HEK293T (cell line): Measurements from ENCODE around the gene L1CAM.

Experiments used
- CTCF ChIA-PET: fragments of 350-600 bp; formaldehyde crosslinking; extraction: SDS; loops from one replicate; lab custom pipeline; 2021; ENCODE audit warnings: antibody characterized with exemption, inconsistent platforms; lab: Yijun Ruan, JAX
- POLR2A ChIA-PET: fragments of 350-600 bp; formaldehyde crosslinking; extraction: SDS; loops from one replicate; lab custom pipeline; 2020; ENCODE audit warnings: antibody characterized with exemption, inconsistent platforms; lab: Yijun Ruan, JAX
- DNase-seq: peaks from one replicate; pipeline ENCODE4 v3.0.0; 2012; ENCODE audit warnings: mixed read lengths; ENCODE audit errors: extremely low spot score
- ARNT ChIP-seq: fragments of 450-650 bp; IDR thresholded peaks from 2 replicates; pipeline ENCODE4 v1.6.1; 2017; ENCODE audit warnings: mild to moderate bottlenecking
- BHLHE40 ChIP-seq: fragments of 450-650 bp; IDR thresholded peaks from 2 replicates; pipeline ENCODE4 v1.6.1; 2016; ENCODE audit warnings: mild to moderate bottlenecking, moderate library complexity, borderline replicate concordance
- CTBP1 ChIP-seq: fragments of 450-650 bp; IDR thresholded peaks from 2 replicates; pipeline ENCODE4 v1.6.1; 2016; ENCODE audit warnings: borderline replicate concordance
- ELF4 ChIP-seq: fragments of 450-650 bp; IDR thresholded peaks from 2 replicates; pipeline ENCODE4 v1.6.1; 2017; ENCODE audit warnings: antibody characterized with exemption
- FOXA1 ChIP-seq: fragments of 450-650 bp; IDR thresholded peaks from 2 replicates; pipeline ENCODE4 v1.6.1; 2016; ENCODE audit warnings: mild to moderate bottlenecking
- FOXK2 ChIP-seq: fragments of 450-650 bp; IDR thresholded peaks from 2 replicates; pipeline ENCODE4 v1.6.1; 2016; ENCODE audit warnings: mild to moderate bottlenecking
- FOXM1 ChIP-seq: fragments of 450-650 bp; IDR thresholded peaks from 2 replicates; pipeline ENCODE4 v1.6.1; 2017; ENCODE audit warnings: mild to moderate bottlenecking, borderline replicate concordance
- HDGF ChIP-seq: fragments of 450-650 bp; IDR thresholded peaks from 2 replicates; pipeline ENCODE4 v1.6.1; 2017; ENCODE audit warnings: antibody characterized with exemption, borderline replicate concordance
- L3MBTL2 ChIP-seq: fragments of 450-650 bp; conservative IDR thresholded peaks from 2 replicates; pipeline ENCODE4 v1.6.1; 2016; ENCODE audit warnings: mild to moderate bottlenecking
- LEF1 ChIP-seq: fragments of 450-650 bp; IDR thresholded peaks from 2 replicates; pipeline ENCODE4 v1.6.1; 2017; ENCODE audit warnings: mild to moderate bottlenecking, borderline replicate concordance
- NFRKB ChIP-seq: fragments of 450-650 bp; IDR thresholded peaks from 2 replicates; pipeline ENCODE4 v1.6.1; 2016; ENCODE audit warnings: mild to moderate bottlenecking, moderate library complexity
- SP1 ChIP-seq: fragments of 450-650 bp; IDR thresholded peaks from 2 replicates; pipeline ENCODE4 v1.6.1; 2017
- SUZ12 ChIP-seq: fragments of 450-650 bp; IDR thresholded peaks from 2 replicates; pipeline ENCODE4 v1.6.1; 2016; ENCODE audit warnings: mild to moderate bottlenecking
- TARDBP ChIP-seq: fragments of 450-650 bp; IDR thresholded peaks from 2 replicates; pipeline ENCODE4 v1.6.1; 2016
- ZNF384 ChIP-seq: fragments of 450-650 bp; IDR thresholded peaks from 2 replicates; pipeline ENCODE4 v1.6.1; 2016
- TF ChIP-seq, protein P1 (sequence below): fragments of 450-650 bp; IDR thresholded peaks from 2 replicates; pipeline ENCODE4 v1.6.1; 2016

Gene L1CAM

DNA sequence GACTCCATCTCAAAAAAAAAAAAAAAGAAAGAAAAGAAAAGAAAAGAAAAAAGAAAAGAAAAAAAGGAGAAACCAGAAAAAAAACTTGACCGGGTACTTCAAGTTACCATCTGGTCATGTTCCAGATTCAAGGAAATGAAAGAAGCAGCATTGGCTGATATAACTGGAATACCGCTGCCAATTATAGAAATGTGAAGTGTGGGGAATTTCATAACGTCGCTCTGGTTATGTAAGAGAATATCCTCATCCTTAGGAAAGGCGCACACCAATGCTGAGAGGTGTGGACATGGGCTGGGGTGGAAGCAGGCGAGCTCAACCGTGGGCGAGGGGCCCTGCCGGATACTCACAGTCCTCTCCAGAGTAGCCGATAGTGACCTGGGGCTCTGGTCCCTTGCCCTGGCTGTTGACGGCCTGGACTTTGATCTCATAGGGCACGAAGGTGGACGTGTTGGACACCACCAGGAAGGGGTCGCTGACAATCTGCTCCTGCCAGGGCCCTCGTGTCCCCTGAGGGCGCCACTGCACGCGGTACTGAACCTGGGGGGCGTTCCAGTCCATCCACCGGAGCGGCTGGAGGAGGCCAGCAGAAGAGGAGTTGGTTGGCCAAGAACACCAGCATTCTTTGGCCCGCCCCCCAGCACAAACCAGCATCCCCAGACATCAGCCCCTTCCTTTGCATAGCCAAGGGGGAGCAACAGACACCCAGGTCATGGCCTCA lies 19.5 kb downstream of the L1CAM start:
- TF ChIP-seq ELF4, result no peak
- TF ChIP-seq TARDBP, result no peak
- TF ChIP-seq FOXM1, result no peak
- TF ChIP-seq NFRKB, result no peak
- TF ChIP-seq ARNT, result no peak
- TF ChIP-seq ZNF384, result no peak
- TF ChIP-seq HDGF, result no peak
- TF ChIP-seq, protein P1, sequence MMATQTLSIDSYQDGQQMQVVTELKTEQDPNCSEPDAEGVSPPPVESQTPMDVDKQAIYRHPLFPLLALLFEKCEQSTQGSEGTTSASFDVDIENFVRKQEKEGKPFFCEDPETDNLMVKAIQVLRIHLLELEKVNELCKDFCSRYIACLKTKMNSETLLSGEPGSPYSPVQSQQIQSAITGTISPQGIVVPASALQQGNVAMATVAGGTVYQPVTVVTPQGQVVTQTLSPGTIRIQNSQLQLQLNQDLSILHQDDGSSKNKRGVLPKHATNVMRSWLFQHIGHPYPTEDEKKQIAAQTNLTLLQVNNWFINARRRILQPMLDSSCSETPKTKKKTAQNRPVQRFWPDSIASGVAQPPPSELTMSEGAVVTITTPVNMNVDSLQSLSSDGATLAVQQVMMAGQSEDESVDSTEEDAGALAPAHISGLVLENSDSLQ, result no peak
- TF ChIP-seq L3MBTL2, result no peak
- CTCF ChIA-PET, result no interaction called here
- POLR2A ChIA-PET, result no interaction called here
- DNase-seq, result no peak

DNA sequence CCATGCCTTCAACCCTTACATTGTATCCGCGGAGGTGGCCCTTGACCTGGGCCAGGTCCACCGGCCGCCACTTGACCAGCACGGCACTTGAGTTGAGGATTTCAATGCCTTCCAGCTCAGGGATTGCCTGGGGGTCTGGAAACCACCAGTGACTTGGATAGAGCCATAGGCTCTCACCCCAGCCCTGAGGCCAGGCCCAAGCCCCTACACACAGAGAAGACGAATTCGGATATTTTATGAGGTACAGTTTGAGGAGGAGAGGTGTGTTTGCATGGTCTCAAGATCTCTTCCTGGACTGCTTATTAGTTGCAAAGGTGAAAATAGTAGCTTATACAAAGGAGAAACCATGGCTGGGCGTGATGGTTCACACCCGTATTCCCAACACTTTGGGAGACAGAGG lies 20.3 kb downstream of the L1CAM start:
- ChIA-PET CTCF (no interaction called here), POLR2A (no interaction called here)
- DNase-seq, result no peak
- TF ChIP-seq HDGF (no peak), FOXK2 (no peak), SP1 (no peak), TARDBP (no peak), ARNT (no peak)
- TF ChIP-seq, protein P1, result no peak

DNA sequence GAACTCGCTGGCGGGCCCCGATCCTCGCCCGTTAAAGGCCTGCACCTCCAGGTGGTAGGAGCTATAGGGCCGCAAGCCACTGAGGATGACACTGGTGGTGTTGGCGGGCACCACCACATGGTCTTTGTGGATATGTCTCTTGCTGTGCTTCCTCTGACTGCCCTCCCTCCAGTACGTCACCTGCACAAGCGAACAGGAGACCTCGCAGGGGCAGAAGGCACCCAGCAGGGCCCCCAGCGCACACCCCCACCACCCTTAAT lies 20.7 kb downstream of the L1CAM start:
- no peak for TF ChIP-seq ARNT
- TF ChIP-seq FOXM1, result no peak
- no peak for TF ChIP-seq ZNF384
- TF ChIP-seq FOXA1, result no peak
- no peak for TF ChIP-seq L3MBTL2
- TF ChIP-seq FOXK2, result no peak
- no peak for TF ChIP-seq LEF1
- no peak for TF ChIP-seq SUZ12
- no peak for TF ChIP-seq NFRKB
- no peak for TF ChIP-seq TARDBP
- no peak for TF ChIP-seq ELF4
- TF ChIP-seq SP1, result no peak
- no peak for TF ChIP-seq CTBP1
- TF ChIP-seq, protein P1, result no peak
- TF ChIP-seq BHLHE40, result no peak
- CTCF ChIA-PET, result no interaction called here
- no peak for DNase-seq
- POLR2A ChIA-PET, result no interaction called here

DNA sequence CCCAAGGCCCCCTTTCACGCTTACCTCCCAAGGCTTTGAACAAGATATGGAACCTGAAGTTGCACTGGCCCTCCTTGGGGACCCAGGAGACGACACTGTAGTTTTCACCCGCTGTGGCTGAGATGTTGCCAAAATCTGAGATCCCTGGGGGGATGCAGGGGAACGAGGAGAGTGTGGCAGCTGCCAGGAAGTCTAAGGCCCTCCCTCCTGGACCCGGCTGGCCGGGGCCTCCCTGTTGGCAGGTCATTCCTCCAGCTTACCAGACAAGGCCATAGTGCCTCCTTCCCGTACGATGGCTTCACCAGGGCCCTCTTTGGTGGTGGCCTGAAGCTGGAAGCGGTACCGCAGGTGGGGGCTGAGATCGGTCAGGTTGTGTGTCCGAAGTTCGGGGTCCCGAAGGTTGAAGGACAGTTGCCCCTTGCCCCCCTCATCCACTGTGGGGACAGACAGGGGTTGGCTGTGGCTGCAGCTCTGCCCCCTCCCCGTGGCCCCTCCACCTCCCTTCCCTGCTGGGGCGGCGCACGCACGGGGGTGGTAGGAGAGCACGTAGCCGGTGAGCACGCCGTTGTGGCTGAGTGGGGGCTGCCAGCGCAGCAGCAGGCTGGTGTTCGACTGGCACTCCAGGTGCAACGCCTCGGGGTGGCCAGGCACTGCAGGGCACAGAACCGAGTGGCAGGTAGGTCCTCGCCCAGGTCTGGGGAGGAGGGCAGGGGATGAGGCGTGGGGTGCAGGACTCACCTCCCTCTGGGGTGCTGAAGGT lies 21.2 kb downstream of the L1CAM start:
- TF ChIP-seq FOXK2 (no peak), L3MBTL2 (no peak), BHLHE40 (no peak), FOXA1 (no peak), NFRKB (no peak), CTBP1 (no peak), ELF4 (no peak), LEF1 (no peak), TARDBP (no peak), ZNF384 (no peak), HDGF (no peak), FOXM1 (no peak), SP1 (no peak), SUZ12 (no peak)
- TF ChIP-seq, protein P1, result no peak
- ChIA-PET CTCF (no interaction called here), POLR2A (no interaction called here)
- no peak for DNase-seq

DNA sequence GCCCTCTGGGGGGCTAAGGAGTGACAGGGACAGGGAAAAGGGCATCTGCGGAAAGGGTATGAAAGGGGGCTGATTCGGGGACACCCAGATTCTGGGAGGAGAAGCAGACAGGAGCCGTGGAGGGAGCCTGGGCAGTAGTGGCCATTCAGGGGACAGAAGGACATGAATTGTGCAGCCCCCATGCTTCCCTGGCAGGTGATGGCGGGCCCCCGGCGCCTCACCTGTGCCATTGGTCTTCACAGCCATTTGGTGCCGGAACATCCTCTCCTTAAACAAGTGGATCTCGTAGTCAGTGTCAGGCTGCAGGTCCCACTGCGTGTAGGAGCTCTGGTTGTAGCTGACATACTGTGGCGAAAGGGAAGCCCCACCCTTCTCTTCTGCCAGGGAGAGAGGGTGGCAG lies 21.9 kb downstream of the L1CAM start:
- CTCF ChIA-PET, result no interaction called here
- POLR2A ChIA-PET, result no interaction called here
- no peak for DNase-seq
- TF ChIP-seq HDGF (no peak), L3MBTL2 (no peak), TARDBP (no peak), FOXA1 (no peak), LEF1 (no peak), BHLHE40 (no peak), FOXK2 (no peak)
